GM13977 (cell line): Measurements from ENCODE around the gene PALLD.

Experiments used
- DNase-seq: peaks from one replicate; pipeline ENCODE4 v3.0.0; 2012; ENCODE audit warnings: low spot score
- CTCF ChIP-seq: IDR thresholded peaks from 2 replicates; pipeline ENCODE4 v1.5.1; 2012; ENCODE audit warnings: mild to moderate bottlenecking, control low read depth; ENCODE audit not compliant: insufficient read depth; ENCODE audit errors: extremely low read depth, missing control alignments
- in situ Hi-C: fragments of 300-500 bp; cut with MboI; formaldehyde crosslinking; loops from one replicate; pipeline ENCODE4 v1.12.0; 2022; ENCODE audit warnings: low sequenced_read_pairs, low pct_unique_long_range_greater_than_20kb, mixed read lengths, inconsistent platforms; ENCODE audit not compliant: unreplicated experiment

PALLD gene

DNA sequence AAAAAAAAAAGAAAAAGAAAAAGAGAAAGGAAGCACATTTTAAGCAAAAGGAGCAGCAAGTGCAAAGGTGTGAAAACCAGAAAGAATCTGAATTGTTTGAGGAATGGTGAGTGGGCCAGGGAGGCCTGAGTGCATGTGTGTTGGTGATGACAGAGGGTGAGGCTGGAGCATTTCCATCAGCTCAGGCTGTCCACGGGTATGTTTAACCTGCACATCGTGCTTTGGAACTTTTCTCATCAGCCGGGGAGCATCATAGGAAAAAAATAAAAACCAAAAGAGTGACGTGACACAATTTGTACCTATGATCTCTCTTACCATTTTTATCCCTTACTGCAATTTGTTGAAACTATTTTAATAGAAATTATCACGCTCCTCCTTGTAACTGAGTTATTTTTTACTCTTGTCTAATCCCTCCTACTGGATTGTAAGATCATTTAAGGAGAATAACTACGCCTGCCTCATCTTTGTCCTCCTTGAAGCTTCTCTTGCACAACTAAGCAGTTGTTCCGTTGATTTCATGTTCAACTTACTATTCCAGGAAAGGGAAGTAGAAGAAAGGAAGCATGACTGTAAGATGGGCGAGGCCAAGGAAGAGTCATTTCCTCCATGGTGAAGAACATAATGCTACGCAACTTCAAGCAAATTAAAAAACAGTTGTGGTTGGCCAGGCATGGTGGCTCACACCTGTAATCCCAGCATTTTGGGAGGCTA, 7.0 kb downstream of the PALLD start:
- DNase-seq = no peak
- in situ Hi-C loops = loop anchor here (25.0 kb wide), 1 partner anchor 408 kb away; no protein-coding TSS in a partner anchor
- no peak for TF ChIP-seq CTCF

DNA sequence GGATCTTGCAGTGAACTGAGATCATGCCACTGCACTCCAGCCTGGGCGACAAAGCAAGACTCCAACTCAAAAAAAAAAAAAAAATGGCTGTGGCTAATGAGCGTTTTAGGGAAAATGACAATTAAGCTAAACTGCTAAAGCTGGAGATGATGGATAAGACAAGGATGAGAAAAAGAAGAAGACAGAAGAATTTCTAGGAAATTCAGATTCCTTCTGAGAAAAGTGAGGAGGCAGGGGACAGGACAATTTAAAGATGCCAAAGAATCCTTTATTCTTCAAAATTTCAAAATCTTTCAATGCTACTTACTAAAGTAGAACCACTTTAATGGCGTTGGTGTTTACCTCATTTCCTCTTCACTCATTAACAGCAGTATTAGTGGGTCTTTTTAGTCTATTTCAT, 7.7 kb downstream of the PALLD start:
- no peak for DNase-seq
- in situ Hi-C loops = loop anchor here (25.0 kb wide), 1 partner anchor 408 kb away; no protein-coding TSS in a partner anchor
- TF ChIP-seq CTCF = no peak

- DNase-seq = no peak
- in situ Hi-C loops = loop anchor here (25.0 kb wide), 1 partner anchor 406 kb away; no protein-coding TSS in a partner anchor
- no peak for TF ChIP-seq CTCF
These were observed 9.2 kb downstream of the PALLD start for GRCh38 chr4:168506014-168506413.

DNA sequence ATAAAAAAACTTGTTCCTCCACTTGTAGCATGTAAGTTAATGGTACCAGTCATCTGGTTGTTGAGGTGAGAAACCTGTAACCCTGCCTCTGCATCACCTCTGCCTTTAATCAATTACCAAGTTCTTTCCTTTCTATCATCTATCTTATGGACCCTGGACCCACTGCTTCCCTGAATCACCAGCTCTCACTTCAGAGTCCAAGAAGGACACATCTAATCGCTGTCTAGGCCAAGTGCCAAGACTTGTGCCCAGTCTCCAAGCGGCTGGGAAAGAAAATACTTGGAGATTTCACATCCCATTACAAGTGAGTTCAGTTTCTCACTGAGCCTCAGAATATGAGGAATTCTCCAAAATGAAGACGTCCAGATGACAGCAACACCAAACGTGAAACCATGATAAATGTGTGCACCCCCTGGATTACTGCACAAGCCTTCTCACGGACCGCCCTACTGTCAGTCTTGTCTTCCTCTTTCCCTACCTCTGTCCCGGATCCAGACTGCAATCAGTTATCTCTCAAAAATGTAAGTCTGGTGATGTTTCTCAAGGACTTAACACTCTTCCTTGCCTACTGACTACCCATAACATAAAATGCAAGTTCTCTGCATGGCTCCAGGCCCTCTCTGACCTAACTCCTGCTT, 10.4 kb downstream of the PALLD start:
- in situ Hi-C loops = loop anchor here (25.0 kb wide), 1 partner anchor 405 kb away; no protein-coding TSS in a partner anchor
- no peak for TF ChIP-seq CTCF
- DNase-seq = no peak

DNA sequence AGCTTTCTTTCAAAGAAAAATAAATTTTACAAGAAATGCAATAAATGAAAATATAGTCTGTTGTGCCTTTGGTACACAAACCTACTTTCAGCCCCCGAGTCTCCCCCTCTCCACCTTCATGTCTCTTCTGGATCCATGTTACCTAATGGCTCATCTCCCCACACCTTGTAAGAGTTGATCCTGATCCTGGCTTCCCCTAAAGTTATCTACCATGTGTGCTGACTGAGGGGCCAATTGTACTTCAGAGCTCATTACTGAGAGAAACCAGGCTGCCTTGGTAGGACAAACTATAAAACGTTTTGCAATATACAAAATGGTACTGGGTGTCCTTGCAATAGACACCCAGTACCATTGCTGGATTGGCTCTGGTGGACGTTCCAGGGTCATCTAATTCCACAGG, 11.8 kb downstream of the PALLD start:
- in situ Hi-C loops = loop anchor here (25.0 kb wide), 1 partner anchor 404 kb away; no protein-coding TSS in a partner anchor
- no peak for DNase-seq
- no peak for TF ChIP-seq CTCF

GRCh38 chr4:168509786-168510185, 12.9 kb downstream of the PALLD start:
- in situ Hi-C loops = loop anchor here (25.0 kb wide), 1 partner anchor 403 kb away; no protein-coding TSS in a partner anchor
- TF ChIP-seq CTCF = no peak
- no peak for DNase-seq
